K562 (cell line): ENCODE data around the gene TMEM107. TPM values are rescaled to one million over a fixed set of nuclear protein-coding genes. Genes with fewer than 3 reads are reported as not detected.

Source experiments
- BACH1 ChIP-seq: fragments of 200-800 bp; sonication (Bioruptor generic); IDR thresholded peaks from 2 replicates; pipeline ENCODE4 v1.6.1; 2016; ENCODE audit warnings: missing genetic modification characterization, missing compliant biosample characterization
- CBFB ChIP-seq: sonication (generic); formaldehyde crosslinking; IDR thresholded peaks from 2 replicates; pipeline ENCODE4 v1.4.0; 2020; ENCODE audit warnings: mild to moderate bottlenecking, missing genetic modification reagents
- DIDO1 ChIP-seq: fragments of 450-650 bp; IDR thresholded peaks from 2 replicates; pipeline ENCODE4 v1.6.1; 2016; ENCODE audit warnings: low read depth, missing biosample characterization, missing genetic modification characterization
- HDAC6 ChIP-seq: IDR thresholded peaks from 2 replicates; pipeline ENCODE4 v1.6.1; 2012; ENCODE audit warnings: low read depth, mild to moderate bottlenecking, control low read depth, inconsistent platforms, low read length, moderate library complexity
- HDAC8 ChIP-seq: fragments of 450-650 bp; IDR thresholded peaks from 2 replicates; pipeline ENCODE4 v1.6.1; 2016; ENCODE audit warnings: mild to moderate bottlenecking, missing genetic modification characterization, moderate library complexity, missing compliant biosample characterization
- HSF4 ChIP-seq: fragments of 250-450 bp; sonication (Bioruptor Pico); IDR thresholded peaks from 2 replicates; pipeline ENCODE4 v2.1.2; 2022; ENCODE audit warnings: mild to moderate bottlenecking, moderate library complexity, borderline replicate concordance
- LARP7 ChIP-seq: fragments of 450-650 bp; IDR thresholded peaks from 2 replicates; pipeline ENCODE4 v1.6.1; 2016
- NELFE ChIP-seq: IDR thresholded peaks from 2 replicates; pipeline ENCODE4 v1.6.1; 2011; ENCODE audit warnings: mild to moderate bottlenecking; ENCODE audit not compliant: insufficient read depth, insufficient read length
- RB1 ChIP-seq: fragments of 450-650 bp; IDR thresholded peaks from 2 replicates; pipeline ENCODE4 v1.6.1; 2017; ENCODE audit warnings: low read depth, mild to moderate bottlenecking
- RBM14 ChIP-seq: fragments of 200-400 bp; formaldehyde crosslinking; IDR thresholded peaks from 2 replicates; pipeline ENCODE4 v1.6.1; 2018; ENCODE audit warnings: low read depth, mild to moderate bottlenecking, low read length, moderate library complexity, borderline replicate concordance; ENCODE audit not compliant: insufficient read depth
- SLC30A9 ChIP-seq: fragments of 250-450 bp; sonication (Bioruptor Pico); IDR thresholded peaks from 2 replicates; pipeline ENCODE4 v1.8.0; 2022; ENCODE audit warnings: mild to moderate bottlenecking, moderate library complexity
- SMARCA4 ChIP-seq: fragments of 450-650 bp; IDR thresholded peaks from 2 replicates; pipeline ENCODE4 v1.6.1; 2016
- TBP ChIP-seq: optimal IDR thresholded peaks from 2 replicates; pipeline ENCODE3; 2011; ENCODE audit warnings: low read depth, low read length, improper control_type of control experiment
- ZBTB17 ChIP-seq: fragments of 450-650 bp; formaldehyde crosslinking; IDR thresholded peaks from 2 replicates; pipeline ENCODE4 v1.4.0; 2020; ENCODE audit warnings: mild to moderate bottlenecking
- ZFPM2 ChIP-seq: fragments of 250-450 bp; sonication (Bioruptor Pico); IDR thresholded peaks from 2 replicates; pipeline ENCODE4 v1.5.1; 2022; ENCODE audit warnings: mild to moderate bottlenecking
- polyA plus RNA-seq, 8 experiments: library from polyadenylated mRNA; depleted of rRNA in 4 of 8; stranded (reverse) in 5 of 8; unstranded in 3 of 8; fragments of >200 nt; fragmentation: Nextera tagmentation in 2 of 8; fragmentation: Illumina TruSeq in 1 of 8; extraction: Ambion mirVana in 2 of 8; extraction: Trizol in 1 of 8; gene quantifications; 2 replicates each; pipeline versions ENCODE4 v1.2.1 to v1.2.3, GENCODE V29; 2011 to 2014; ENCODE audit warnings: inconsistent platforms in 1 of 8, missing spikeins in 1 of 8
- total RNA-seq, 7 experiments: library from RNA; depleted of rRNA in 6 of 7; stranded (reverse); fragments of >200 nt in 6 of 7; fragmentation: Illumina TruSeq in 2 of 7; extraction: Trizol in 2 of 7; gene quantifications; 2 replicates each; pipeline versions ENCODE4 v1.2.1 to v1.2.3, GENCODE V29; 2011 to 2021; ENCODE audit warnings: low replicate concordance in 1 of 7
- TF ChIP-seq, protein P1 (sequence below): sonication (generic); IDR thresholded peaks from 2 replicates; pipeline ENCODE4 v1.6.1; 2016
- TF ChIP-seq, protein P2 (sequence below): fragments of 150-350 bp; conservative IDR thresholded peaks from 2 replicates; pipeline ENCODE4 v1.6.1; 2014; ENCODE audit warnings: low read length
- TF ChIP-seq, protein P3 (sequence below): fragments of 450-650 bp; IDR thresholded peaks from one replicate; pipeline ENCODE4 v1.6.1; 2018; ENCODE audit warnings: mild to moderate bottlenecking, moderate library complexity; ENCODE audit not compliant: partially characterized antibody
- TF ChIP-seq, protein P4 (sequence below): sonication (generic); formaldehyde crosslinking; IDR thresholded peaks from 2 replicates; pipeline ENCODE4 v1.8.1; 2023; ENCODE audit warnings: mild to moderate bottlenecking, missing genetic modification reagents

The TMEM107 gene
- total and polyA plus RNA-seq, 9 of the 15 experiments (the other 6 are each of a cell fraction or from before 2014, with no cell fraction given), result 7.1 to 26.2 (median 16.9) TPM

DNA sequence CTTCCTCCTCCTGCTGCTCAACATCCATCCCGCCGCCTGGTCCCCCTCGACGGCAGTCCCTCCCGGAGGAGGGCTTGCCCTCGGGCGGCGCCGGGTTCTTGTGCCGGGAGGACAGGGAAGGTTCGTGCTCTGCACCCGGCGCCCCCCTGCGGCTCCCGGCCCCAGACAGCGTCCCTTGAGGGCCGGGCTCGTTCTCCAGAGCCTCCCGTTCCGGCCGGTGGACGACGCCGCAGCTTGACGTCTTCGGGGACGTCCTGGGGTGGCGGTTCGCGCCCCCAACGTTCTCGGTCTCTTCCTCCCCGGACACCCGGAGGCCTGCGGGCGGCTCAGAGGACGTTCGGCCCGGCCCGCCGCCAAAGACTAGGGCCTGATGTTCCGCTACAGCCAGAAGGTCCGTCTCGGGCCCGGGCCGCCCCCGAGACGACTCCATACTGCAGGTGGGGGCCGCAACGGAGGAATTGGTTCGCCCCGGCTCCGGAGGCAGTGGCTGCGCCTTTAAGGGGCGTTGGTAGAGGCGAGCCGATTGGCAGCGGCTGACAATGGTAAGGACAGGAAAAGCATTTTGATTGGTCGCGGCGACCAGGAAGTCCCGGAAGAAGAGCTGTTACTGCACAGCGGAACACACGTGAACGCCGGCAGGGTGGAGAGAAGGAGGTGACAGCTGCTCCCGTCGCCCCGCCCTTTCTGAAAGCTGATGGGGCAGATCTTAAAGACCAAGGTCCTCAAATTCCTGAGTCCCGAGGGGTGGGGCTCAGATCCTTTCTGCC is 13.7 kb upstream of the TMEM107 start, which contains the start of gene BORCS6 (continued):
- TF ChIP-seq, protein P1, sequence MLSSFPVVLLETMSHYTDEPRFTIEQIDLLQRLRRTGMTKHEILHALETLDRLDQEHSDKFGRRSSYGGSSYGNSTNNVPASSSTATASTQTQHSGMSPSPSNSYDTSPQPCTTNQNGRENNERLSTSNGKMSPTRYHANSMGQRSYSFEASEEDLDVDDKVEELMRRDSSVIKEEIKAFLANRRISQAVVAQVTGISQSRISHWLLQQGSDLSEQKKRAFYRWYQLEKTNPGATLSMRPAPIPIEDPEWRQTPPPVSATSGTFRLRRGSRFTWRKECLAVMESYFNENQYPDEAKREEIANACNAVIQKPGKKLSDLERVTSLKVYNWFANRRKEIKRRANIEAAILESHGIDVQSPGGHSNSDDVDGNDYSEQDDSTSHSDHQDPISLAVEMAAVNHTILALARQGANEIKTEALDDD, result no peak
- TF ChIP-seq RBM14 (no peak), CBFB (CRISPR knock-in tag) (no peak), ZFPM2 (no peak), DIDO1 (tag) (no peak), ZBTB17 (CRISPR knock-in tag) (0 out of 2 replicates have a peak, but pooled peaks have one; percentile 26), TBP (peak; percentile 67), NELFE (no peak), SLC30A9 (CRISPR knock-in tag) (no peak), HDAC6 (no peak), SMARCA4 (no peak), LARP7 (no peak), HDAC8 (no peak), RB1 (0 out of 2 replicates have a peak, but pooled peaks have one; percentile 39), HSF4 (CRISPR knock-in tag) (no peak), BACH1 (tag) (no peak)
- TF ChIP-seq, protein P2, sequence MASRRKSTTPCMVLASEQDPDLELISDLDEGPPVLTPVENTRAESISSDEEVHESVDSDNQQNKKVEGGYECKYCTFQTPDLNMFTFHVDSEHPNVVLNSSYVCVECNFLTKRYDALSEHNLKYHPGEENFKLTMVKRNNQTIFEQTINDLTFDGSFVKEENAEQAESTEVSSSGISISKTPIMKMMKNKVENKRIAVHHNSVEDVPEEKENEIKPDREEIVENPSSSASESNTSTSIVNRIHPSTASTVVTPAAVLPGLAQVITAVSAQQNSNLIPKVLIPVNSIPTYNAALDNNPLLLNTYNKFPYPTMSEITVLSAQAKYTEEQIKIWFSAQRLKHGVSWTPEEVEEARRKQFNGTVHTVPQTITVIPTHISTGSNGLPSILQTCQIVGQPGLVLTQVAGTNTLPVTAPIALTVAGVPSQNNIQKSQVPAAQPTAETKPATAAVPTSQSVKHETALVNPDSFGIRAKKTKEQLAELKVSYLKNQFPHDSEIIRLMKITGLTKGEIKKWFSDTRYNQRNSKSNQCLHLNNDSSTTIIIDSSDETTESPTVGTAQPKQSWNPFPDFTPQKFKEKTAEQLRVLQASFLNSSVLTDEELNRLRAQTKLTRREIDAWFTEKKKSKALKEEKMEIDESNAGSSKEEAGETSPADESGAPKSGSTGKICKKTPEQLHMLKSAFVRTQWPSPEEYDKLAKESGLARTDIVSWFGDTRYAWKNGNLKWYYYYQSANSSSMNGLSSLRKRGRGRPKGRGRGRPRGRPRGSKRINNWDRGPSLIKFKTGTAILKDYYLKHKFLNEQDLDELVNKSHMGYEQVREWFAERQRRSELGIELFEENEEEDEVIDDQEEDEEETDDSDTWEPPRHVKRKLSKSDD, result no peak
- TF ChIP-seq, protein P3, sequence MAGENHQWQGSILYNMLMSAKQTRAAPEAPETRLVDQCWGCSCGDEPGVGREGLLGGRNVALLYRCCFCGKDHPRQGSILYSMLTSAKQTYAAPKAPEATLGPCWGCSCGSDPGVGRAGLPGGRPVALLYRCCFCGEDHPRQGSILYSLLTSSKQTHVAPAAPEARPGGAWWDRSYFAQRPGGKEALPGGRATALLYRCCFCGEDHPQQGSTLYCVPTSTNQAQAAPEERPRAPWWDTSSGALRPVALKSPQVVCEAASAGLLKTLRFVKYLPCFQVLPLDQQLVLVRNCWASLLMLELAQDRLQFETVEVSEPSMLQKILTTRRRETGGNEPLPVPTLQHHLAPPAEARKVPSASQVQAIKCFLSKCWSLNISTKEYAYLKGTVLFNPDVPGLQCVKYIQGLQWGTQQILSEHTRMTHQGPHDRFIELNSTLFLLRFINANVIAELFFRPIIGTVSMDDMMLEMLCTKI, result no peak
- TF ChIP-seq, protein P4, sequence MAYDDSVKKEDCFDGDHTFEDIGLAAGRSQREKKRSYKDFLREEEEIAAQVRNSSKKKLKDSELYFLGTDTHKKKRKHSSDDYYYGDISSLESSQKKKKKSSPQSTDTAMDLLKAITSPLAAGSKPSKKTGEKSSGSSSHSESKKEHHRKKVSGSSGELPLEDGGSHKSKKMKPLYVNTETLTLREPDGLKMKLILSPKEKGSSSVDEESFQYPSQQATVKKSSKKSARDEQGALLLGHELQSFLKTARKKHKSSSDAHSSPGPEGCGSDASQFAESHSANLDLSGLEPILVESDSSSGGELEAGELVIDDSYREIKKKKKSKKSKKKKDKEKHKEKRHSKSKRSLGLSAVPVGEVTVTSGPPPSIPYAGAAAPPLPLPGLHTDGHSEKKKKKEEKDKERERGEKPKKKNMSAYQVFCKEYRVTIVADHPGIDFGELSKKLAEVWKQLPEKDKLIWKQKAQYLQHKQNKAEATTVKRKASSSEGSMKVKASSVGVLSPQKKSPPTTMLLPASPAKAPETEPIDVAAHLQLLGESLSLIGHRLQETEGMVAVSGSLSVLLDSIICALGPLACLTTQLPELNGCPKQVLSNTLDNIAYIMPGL (CRISPR knock-in tag), result no peak
